GM19452 (cell line): Measurements from ENCODE around the gene COL16A1.
"Not testable (repeated sequence)": the region's sequence is repeated elsewhere in the genome, so short reads cannot be mapped to it uniquely, and the experiment has no call there.

Experiments
- ATAC-seq: cut with Tn5 transposase; IDR thresholded peaks from one replicate; pipeline ENCODE4 v1.9.1; 2021; ENCODE audit not compliant: unreplicated experiment

Gene COL16A1

GRCh38 chr1:31707059-31707600, 3.3 kb upstream of the COL16A1 start:
- not testable (repeated sequence) for ATAC-seq

- no peak for ATAC-seq
Observed at GRCh38 chr1:31706384-31707058, 2.7 kb upstream of the COL16A1 start.

- ATAC-seq = no peak
Observed at GRCh38 chr1:31705080-31705866, 1.5 kb upstream of the COL16A1 start.

GRCh38 chr1:31704271-31705079, 658 bp upstream of the COL16A1 start:
- ATAC-seq = no peak

GRCh38 chr1:31702836-31703404, 897 bp downstream of the COL16A1 start:
- no peak for ATAC-seq

- no peak for ATAC-seq
Observed at GRCh38 chr1:31701091-31701736, 2.6 kb downstream of the COL16A1 start.

- ATAC-seq = no peak
Observed at GRCh38 chr1:31700468-31701090, 3.2 kb downstream of the COL16A1 start.

- ATAC-seq = no peak
Observed at GRCh38 chr1:31699341-31699891, 4.4 kb downstream of the COL16A1 start.

GRCh38 chr1:31697369-31697984, 6.3 kb downstream of the COL16A1 start:
- ATAC-seq = no peak

GRCh38 chr1:31696242-31696641, 7.6 kb downstream of the COL16A1 start:
- ATAC-seq = no peak

GRCh38 chr1:31695327-31695726, 8.5 kb downstream of the COL16A1 start:
- ATAC-seq = no peak

- ATAC-seq = no peak
Observed at GRCh38 chr1:31694964-31695313, 8.9 kb downstream of the COL16A1 start.

GRCh38 chr1:31694069-31694963, 9.5 kb downstream of the COL16A1 start:
- no peak for ATAC-seq

- no peak for ATAC-seq
Observed at GRCh38 chr1:31693231-31693630, 10.6 kb downstream of the COL16A1 start.

GRCh38 chr1:31691951-31692350, 11.9 kb downstream of the COL16A1 start:
- ATAC-seq = no peak

GRCh38 chr1:31691446-31691845, 12.4 kb downstream of the COL16A1 start:
- ATAC-seq = no peak

- ATAC-seq = no peak
Observed at GRCh38 chr1:31690921-31691320, 12.9 kb downstream of the COL16A1 start.

- no peak for ATAC-seq
Observed at GRCh38 chr1:31689854-31690253, 14.0 kb downstream of the COL16A1 start.
